Measurements from ENCODE around the gene RAB8B. TPM values are rescaled to one million over a fixed set of nuclear protein-coding genes. Genes with fewer than 3 reads are reported as not detected.

Gene RAB8B
- total and polyA plus RNA-seq, 4 donors: 3.8 to 26.5 (median 7.6) TPM

- no peaks in the 10 kb centered on the region for H3K27me3 ChIP-seq (ENCODE audit: control insufficient read depth in 4 of 4, insufficient read depth in 4 of 4, low read length in 3 of 4)
- TF ChIP-seq RAD21 (IDR thresholded peaks at IDR 0.05) (no peak), TAF1 (conservative IDR thresholded peaks at IDR 0.05) (no peak), ZBTB33 (IDR thresholded peaks at IDR 0.05) (no peak), NR2F2 (IDR thresholded peaks at IDR 0.05) (no peak), HNF4G (IDR thresholded peaks at IDR 0.05) (no peak), EGR1 (IDR thresholded peaks at IDR 0.05; ENCODE audit: low read depth in 2 of 2) (no peak), REST (IDR thresholded peaks at IDR 0.05) (no peak), JUND (IDR thresholded peaks at IDR 0.05) (no peak), RXRA (IDR thresholded peaks at IDR 0.05) (no peak), YY1 (IDR thresholded peaks at IDR 0.05) (no peak)
- H3K4me3 ChIP-seq (ENCODE audit: low read depth in 1 of 3, low read length in 3 of 3): no peak overlapping the region
- H3K36me3 ChIP-seq (ENCODE audit: control insufficient read depth in 4 of 4, insufficient read depth in 3 of 4, low read depth in 1 of 4, low read length in 3 of 4): peaks cover 0 to 5% (median 0%) of the 10 kb centered on the region in 4 donors
- WGBS: 90% methylated on average over 7 of the region's 7 CpGs
- H3K9ac ChIP-seq (ENCODE audit: low read depth in 1 of 2, low read length in 2 of 2): no peak overlapping the region
- H3K9me3 ChIP-seq (ENCODE audit: control insufficient read depth in 4 of 4, low read length in 3 of 4): no peaks in the 10 kb centered on the region
- peaks cover 0 to 2% (median 0%) of the 10 kb centered on the region in 4 donors for H3K4me1 ChIP-seq (ENCODE audit: control insufficient read depth in 4 of 4, insufficient read depth in 4 of 4, low read length in 3 of 4)
- no peak for DNase-seq (ENCODE audit: low spot score)
- no peak overlapping the region for H3K27ac ChIP-seq (ENCODE audit: low read depth in 1 of 2, low read length in 2 of 2)
Observed at GRCh38 chr15:63299943-63300575, 110.7 kb downstream of the RAB8B start.

GRCh38 chr15:63301088-63301487, 111.7 kb downstream of the RAB8B start:
- no peak for DNase-seq (ENCODE audit: low spot score)
- Histone ChIP-seq H3K9me3 (ENCODE audit: control insufficient read depth in 4 of 4, low read length in 3 of 4) (no peaks in the 10 kb centered on the region), H3K27me3 (ENCODE audit: control insufficient read depth in 4 of 4, insufficient read depth in 4 of 4, low read length in 3 of 4) (no peaks in the 10 kb centered on the region), H3K4me3 (ENCODE audit: low read depth in 1 of 3, low read length in 3 of 3) (no peak overlapping the region), H3K9ac (ENCODE audit: low read depth in 1 of 2, low read length in 2 of 2) (no peak overlapping the region), H3K4me1 (ENCODE audit: control insufficient read depth in 4 of 4, insufficient read depth in 4 of 4, low read length in 3 of 4) (peaks cover 0 to 3% (median under 1%) of the 10 kb centered on the region in 4 donors), H3K36me3 (ENCODE audit: control insufficient read depth in 4 of 4, insufficient read depth in 3 of 4, low read depth in 1 of 4, low read length in 3 of 4) (peaks cover 0 to 5% (median 0%) of the 10 kb centered on the region in 4 donors), H3K27ac (ENCODE audit: low read depth in 1 of 2, low read length in 2 of 2) (no peak overlapping the region)
- TF ChIP-seq JUND (IDR thresholded peaks at IDR 0.05): no peak
- no peak for TF ChIP-seq ATF3 (IDR thresholded peaks at IDR 0.05)
- TF ChIP-seq EGR1 (IDR thresholded peaks at IDR 0.05; ENCODE audit: low read depth in 2 of 2): no peak
- no peak for TF ChIP-seq HNF4G (IDR thresholded peaks at IDR 0.05)
- TF ChIP-seq CTCF (IDR thresholded peaks at IDR 0.05; ENCODE audit: low read depth, low read length, missing input control): no peak
- no peak for TF ChIP-seq HNF4A (conservative IDR thresholded peaks at IDR 0.05)
- TF ChIP-seq REST (IDR thresholded peaks at IDR 0.05): no peak
- no peak for TF ChIP-seq NR2F2 (IDR thresholded peaks at IDR 0.05)
- TF ChIP-seq GABPA (IDR thresholded peaks at IDR 0.05 in 1 of 2, conservative IDR thresholded peaks at IDR 0.05 in 1 of 2): no peak
- TF ChIP-seq MAX (IDR thresholded peaks at IDR 0.05): no peak
- TF ChIP-seq TAF1 (conservative IDR thresholded peaks at IDR 0.05): no peak
- TF ChIP-seq YY1 (IDR thresholded peaks at IDR 0.05): no peak
- TF ChIP-seq FOXA1 (IDR thresholded peaks at IDR 0.05): no peak
- no peak for TF ChIP-seq FOXA2 (IDR thresholded peaks at IDR 0.05)
- WGBS: 93% methylated on average over 1 of the region's 1 CpG
